Activated naive CD4-positive, alpha-beta T cell treated with anti-CD3 and anti-CD28 coated beads, Interleukin-2, amount 50 U/mL, for 16 hours (primary cell): Measurements from ENCODE around the gene DCAF5.
"Not testable (repeated sequence)": the region's sequence is repeated elsewhere in the genome, so short reads cannot be mapped to it uniquely, and the experiment has no call there.

Experiments
- DNase-seq: peaks from one replicate; pipeline ENCODE4 v3.0.0-alpha.2; 2020

Gene DCAF5, protein sequence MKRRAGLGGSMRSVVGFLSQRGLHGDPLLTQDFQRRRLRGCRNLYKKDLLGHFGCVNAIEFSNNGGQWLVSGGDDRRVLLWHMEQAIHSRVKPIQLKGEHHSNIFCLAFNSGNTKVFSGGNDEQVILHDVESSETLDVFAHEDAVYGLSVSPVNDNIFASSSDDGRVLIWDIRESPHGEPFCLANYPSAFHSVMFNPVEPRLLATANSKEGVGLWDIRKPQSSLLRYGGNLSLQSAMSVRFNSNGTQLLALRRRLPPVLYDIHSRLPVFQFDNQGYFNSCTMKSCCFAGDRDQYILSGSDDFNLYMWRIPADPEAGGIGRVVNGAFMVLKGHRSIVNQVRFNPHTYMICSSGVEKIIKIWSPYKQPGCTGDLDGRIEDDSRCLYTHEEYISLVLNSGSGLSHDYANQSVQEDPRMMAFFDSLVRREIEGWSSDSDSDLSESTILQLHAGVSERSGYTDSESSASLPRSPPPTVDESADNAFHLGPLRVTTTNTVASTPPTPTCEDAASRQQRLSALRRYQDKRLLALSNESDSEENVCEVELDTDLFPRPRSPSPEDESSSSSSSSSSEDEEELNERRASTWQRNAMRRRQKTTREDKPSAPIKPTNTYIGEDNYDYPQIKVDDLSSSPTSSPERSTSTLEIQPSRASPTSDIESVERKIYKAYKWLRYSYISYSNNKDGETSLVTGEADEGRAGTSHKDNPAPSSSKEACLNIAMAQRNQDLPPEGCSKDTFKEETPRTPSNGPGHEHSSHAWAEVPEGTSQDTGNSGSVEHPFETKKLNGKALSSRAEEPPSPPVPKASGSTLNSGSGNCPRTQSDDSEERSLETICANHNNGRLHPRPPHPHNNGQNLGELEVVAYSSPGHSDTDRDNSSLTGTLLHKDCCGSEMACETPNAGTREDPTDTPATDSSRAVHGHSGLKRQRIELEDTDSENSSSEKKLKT

DNA sequence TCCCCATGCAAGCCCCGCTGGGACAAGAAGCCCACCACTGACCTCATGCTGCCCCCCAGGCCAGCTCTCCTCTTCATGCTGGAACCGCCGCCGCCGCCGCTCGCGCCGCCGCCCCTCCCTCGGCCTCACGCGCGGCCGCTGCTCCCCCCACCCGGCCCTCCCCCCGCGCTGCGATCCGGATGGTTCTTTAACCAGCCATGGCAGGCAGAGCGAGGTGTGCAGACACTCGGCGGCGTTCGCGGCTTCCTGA, at the start of gene DCAF5:
Gene DCAF5 (minus strand): TSS at position 218 of the 250 bp plus-strand sequence. CDS start 141 bp downstream, at position 77.
- DNase-seq, result no peak

DNA sequence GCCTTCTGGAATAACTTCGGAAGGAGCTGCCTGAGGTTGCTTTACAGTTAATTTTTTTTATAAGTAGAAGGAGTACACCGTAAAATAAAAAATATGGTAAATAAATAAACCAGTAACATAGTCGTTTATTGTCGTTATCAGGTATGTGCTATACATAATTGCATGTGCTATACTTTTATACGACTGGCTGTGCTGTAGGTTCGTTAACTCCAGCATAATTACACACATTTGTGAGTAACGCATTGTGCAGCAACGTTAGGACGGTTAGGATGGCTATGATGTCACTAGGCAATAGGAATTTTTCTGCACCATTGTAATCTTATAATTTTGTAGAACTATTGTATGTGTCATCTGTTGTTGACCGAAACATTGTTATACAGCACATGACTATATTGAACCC, 46.9 kb upstream of the DCAF5 start:
- no peak for DNase-seq

DNA sequence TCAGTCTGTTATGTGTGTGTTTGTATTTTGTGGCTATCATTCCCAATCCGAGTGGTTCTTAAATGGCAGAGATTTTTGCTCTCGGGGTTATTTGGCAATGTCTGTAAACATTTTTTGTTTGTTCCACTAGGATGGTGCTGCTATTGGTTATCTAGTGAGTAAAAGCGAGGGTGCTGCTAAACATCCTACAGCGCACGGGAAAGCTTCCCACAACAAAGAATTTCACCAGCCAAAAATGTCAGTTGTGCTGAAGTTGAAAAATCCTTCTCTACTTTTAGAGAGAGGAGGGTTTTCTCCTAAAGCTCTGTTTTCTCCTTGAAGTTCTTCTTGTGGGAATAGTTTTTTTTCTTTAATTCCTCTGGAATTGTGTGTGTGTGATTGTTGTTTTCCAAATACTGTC, 40.8 kb upstream of the DCAF5 start:
- DNase-seq, result no peak

DNA sequence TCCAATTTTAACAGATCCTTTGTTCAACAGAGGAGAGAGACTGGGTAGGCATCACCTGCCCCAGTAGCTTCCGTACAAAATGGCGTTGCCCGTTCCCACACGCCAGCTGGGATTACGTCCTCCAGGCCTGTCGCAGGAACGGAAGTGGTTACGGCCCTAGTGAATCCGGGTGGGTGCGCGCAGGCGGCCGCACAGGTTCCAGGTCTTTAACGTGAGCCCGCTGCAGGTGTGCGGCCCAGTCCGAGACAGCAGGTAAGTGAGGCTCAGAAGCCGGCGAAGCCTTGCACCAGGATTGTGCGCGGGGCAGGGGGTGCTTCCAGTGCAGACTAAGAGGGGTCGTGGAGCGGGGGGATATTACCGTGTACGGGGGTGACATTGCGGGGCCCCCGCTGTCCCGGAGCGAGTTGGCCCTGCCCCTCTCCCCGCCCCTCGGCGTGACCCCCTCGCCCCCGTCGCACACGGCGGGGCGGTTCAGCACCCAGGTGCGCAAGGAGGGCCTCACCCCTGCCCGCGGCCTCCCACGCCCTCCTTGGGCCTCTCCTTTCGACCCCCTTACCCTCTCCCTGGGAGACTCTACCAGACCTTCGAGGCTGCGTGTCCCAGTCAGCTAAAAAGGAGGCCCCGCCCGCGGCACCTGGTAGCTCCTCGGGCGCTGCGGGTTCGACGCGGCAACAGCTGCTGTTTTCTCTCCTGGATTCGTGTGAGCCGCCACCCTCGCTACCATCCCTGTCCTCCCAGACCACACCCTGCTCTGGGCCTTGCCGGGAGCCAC, 38.6 kb upstream of the DCAF5 start, which contains the start of gene EXD2:
Gene EXD2 (plus strand): TSS at position 159 of the 772 bp plus-strand sequence. CDS start 17,973 bp downstream, outside the sequence.
- DNase-seq, result peak; percentile 78

DNA sequence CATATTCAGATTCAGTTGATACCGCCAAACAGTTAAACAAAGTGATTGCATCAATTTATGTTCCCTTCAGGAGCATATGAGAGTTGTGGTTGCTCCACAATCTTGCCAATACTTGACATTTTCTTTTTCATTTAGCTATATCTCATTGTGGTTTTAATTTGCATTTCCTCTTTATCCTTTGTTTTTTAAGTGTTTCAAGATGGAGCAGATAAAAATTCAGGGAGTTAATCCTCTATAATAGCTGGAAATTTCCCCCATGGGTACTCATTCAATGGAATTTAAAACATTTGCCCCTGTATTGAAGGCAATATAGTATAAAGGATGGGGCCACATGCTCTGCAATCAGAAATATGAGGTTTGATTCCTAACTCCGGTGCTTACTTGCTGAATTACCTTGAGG, 37.3 kb upstream of the DCAF5 start:
- DNase-seq, result no peak

DNA sequence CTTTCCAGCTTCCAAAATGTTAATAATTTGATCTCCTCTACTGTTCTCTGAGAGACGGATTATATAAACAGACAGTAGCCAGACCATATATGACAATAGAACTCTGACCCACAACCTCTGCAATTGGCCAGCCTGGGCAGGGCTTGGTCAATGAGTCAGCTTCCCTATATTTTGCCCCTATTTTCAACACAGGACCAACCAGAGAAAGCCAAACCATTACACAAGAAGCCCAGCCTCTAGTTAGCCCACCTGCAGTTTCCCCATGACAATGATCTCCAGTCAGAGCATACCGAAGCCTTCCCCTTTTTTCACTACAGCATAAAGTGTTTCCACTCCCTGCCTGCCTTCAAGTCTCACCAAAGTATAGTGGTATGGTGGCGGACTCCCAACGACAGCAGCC, 30.8 kb upstream of the DCAF5 start:
- DNase-seq, result no peak

DNA sequence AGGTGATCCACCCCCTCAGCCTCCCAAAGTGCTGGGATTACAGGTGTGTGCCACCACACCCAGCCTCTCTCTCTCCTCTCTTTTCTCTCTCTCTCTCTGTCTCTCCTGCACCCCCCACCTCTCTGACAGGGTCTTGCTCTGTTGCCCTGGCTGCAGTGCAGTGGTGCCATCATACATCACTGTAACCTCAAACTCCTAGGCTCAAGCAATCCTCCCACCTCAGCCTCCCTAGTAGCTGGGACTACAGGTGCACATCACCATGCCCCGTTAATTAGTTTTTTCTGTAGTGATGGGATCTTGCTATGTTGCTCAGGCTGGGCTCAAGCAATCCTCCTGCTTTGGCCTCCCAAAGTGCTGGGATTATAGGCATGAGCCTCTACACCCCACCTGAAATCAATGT, 29.7 kb upstream of the DCAF5 start:
- DNase-seq, result not testable (repeated sequence)

DNA sequence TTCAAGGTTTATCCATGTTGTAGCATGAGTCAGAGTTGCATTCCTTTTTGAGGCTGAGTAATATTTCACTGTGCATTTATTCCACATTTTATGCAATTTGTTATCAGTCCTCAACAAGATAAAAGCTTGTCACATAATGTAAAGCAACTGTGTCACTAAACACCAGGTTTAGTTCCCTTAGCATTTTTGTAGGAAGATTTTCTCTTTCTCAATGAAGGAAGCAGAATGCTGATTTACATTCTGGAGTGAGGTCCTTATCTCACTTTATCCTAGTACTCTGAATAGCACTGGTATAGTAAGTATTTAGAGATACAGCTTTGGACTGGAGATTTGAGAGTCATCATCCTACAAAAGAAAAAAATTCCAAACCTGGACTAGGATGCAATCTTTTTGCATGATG, 28.6 kb upstream of the DCAF5 start:
- no peak for DNase-seq

DNA sequence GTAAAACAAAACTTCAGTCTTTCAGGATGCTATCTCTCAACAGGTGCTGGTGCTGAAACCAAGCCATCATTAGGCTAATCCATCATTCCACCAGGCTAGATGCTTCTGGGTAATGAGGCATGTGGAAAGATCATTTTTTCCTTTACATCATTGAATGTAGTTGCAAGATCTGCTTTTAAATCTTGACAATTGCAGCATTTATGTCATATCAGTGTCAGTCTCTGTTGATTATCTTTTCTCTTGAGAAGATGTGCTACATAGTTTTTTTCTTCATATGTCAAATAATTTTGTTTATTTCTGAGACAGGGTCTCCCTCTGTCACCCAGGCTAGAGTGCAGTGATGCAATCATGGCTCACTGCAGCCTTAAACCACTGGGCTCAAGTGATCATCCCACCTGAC, 22.2 kb upstream of the DCAF5 start:
- DNase-seq, result no peak

DNA sequence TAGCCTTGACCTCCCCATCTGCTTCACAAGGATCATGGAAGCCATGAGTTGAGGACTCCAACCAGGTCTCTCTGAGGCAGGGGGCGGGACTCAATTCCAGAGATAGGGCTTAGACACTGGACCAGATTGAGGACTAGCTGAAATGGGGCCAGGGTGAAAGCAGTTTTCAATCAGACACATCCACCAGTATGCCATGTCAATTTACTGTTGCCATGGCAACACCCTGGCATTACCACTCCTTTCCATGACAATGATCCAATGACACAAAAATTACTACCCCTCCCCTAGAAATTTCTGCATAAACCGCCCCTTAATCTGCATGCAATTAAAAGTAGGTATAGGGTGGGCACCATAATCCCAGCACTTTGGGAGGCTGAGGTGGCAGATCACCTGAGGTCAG, 18.6 kb upstream of the DCAF5 start:
- DNase-seq, result no peak

DNA sequence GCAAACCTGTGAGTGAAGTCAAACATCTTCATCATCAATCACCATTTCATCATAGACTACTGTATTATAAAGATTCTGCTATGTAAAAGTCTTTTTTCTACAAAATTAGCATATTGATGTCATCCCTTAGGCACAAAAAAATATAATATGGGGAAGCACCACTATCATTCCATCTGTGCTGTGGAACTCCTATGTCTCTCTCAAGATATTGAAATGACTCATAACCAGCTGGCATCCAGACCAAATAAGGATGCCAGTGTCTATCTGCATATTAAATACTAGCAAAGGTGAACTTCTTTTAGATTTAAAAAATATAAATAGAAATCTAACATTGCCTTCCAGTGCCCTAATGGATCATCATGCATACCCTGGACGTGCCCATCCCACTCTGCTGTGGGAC, 17.9 kb upstream of the DCAF5 start:
- DNase-seq, result no peak

DNA sequence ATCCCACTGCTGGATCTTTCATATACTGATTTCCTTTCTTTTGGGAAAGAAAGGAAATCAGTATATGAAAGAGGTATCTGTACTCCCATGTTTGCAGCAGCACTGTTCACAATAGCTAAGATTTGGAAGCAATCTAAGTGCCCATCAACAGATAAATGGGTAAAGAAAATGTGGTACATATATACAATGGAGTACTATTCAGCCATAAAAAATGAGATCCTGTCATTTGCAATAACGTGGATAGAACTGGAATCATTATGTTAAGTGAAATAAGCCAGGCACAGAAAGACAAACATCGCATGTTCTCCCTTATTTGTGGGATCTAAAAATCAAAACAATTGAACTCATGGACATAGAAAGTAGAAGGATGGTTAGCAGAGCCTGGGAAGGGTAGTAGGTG, 12.9 kb upstream of the DCAF5 start:
- not testable (repeated sequence) for DNase-seq

DNA sequence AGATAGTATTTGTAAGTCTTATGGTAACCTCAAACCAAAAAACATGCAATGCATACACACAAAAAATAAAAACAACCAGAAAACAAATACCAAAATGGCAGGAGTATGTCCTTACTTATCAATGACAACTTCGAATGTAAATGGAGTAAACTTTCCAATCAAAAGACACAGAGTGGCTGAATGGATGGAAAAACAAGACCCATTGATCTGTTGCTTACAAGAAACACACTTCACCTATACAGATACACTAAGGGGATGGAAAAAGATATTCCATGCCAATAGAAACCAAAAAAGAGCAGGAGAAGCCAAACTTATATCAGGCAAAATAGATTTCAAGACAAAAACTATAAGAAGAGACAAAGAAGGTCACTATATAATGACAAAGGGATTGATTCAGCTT, 8.7 kb upstream of the DCAF5 start:
- no peak for DNase-seq

DNA sequence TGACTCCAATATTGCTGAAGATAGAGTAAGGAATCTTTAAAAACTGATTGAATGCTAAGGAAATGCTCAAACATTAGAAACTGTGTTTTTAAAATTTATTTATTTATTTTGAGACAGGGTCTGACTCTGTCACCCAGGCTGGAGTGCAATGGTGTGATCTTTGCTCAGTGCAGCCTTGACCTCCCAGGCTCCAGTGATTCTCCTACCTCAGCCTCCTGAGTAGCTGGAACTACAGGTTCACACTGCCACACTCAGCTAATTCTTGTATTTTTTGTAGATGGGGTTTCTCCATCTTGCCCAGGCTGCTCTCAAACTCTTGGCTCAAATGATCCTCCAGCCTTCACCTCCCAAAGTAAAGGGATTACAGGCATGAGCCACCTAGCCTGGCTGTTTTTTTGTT, 3.3 kb upstream of the DCAF5 start:
- no peak for DNase-seq

DNA sequence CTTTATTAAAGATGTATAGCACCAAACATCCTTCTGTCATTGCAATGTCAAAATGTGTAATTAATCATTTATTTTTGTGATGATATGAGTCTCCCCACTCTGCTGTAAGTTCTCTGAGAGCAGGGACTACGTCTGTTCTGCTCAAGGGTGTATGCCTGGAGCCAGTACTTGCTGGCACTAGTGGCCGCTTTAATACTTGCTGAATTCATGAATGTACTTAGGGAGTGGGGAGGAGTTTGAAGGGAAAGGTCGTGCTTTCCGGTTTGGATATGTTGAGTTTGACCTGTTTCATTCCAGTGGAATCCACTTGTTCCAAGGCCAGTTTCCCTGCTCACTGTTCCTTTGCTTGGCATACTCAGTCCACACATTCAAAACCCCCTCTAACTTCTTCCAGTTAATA, 1.9 kb upstream of the DCAF5 start:
- no peak for DNase-seq

DNA sequence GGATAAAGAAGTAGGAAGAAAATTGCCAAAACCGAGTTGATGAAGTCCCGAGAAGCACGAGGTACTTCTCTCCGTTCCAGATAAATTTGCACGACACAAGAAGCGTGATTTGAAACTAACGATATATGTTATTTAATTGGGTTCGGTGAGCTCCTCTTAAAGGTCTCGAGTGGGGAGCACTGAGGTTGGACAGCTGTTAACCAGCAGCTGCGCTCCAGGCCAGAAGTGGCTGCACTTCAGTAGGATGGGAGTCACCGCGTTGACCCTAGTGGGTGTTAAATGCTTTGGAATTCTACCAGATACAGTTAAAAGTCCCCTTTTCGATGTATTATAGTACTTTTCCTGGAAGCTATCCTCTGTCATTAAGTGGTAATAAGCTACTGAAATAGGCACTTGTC, 953 bp upstream of the DCAF5 start:
- DNase-seq, result no peak

DNA sequence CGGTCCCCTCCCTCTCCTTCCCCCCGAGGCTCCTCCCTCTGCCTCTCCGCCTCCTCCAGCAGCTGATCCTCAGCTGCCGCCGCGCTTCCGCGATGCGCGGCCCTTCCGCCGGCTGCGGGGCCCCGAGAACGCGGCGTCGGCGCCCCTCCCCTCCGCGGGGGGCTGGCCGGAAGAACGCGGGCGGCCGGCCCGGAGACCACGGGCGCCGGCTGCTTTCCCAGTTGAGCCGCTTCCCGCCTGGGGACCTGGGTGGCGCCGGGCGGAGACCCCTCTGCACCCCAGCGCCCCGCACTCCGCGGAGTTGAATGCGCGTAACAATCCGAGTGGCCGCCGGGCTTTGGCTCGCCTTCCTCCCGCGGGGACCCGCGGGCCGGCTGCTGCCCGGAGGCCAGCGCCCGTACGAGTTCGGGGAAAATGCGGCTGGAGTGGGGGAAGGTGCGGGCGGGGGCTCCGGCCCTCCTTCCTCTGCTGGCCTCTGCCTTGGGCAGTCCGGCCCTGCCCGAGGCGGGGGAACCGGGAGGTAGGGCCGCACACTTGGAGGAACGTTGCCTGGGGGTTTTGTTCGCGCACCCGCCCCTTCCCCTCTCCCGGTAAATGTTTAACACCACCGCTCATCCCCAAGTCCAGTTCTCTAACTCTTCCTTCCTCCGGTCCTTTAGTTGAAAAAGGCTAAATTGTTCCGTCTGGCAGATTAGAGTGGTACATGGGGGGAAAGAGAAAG, 393 bp upstream of the DCAF5 start:
- DNase-seq, result peak; percentile 93

DNA sequence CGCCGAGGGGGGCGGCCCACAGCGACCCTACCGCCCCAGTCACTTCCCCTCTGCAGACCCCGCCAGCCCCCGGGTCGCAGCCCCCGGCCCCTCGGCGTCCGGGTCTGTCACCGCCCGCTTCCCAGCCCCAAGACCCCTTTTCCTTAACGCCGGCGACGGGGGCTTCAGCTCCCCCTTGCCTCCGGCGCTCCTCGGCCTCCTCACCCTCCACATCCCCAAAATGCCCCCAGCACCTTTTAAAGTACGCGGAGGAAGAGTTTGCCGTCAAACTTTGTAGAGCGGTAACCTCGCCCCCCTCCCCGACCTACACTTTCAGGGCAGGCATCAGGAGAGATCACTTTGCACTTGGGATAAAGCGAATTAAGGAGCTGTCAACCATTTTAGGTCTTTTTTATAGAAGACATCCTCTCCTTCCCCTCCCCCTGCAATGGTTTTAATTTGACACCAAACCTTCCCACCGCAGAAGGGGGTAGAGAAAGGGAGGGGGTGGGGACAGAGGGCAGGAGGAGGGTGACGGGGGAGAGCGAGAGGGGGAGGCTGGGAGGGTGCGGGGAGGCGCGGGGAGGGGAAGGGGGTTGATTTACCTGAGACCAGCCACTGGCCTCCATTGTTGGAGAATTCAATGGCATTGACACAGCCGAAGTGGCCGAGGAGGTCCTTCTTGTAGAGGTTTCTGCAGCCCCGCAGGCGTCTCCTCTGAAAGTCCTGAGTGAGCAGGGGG, 578 bp downstream of the DCAF5 start:
- peak; percentile 54 for DNase-seq

DNA sequence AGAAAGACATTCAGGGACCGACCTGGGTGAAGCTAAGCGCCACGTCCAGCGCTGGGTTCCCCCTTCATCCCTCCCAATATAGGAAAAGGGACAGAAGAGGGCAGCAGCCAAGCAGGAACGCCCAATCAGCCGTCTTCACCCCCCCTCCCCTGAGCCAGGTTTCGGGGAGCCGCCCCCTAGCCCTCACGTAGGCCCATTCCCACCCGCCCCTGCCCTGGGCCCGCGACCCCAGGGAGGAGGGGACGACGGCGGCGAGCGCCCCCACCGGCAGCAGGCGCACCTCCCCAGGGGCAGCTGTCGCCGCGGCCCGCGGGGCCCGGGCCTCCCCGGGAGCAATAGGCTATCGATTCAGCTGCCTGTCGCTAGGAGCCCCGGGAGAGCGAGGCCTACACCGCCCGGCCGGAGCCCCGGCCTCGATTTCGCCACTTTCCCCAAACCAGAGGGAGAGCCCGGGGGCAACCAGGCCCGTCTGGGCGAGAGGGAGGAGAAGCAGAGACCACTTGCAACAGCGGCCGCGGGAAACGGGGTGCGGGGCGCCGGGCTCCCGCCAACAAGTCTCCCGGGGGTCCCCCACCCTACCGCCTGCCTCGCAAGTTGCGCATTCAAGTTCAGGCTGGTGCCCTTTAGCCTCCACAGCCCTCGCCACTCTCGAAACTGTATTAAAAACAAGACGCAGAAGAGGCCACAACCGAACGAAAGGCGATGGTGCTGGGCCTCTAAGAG, 1.3 kb downstream of the DCAF5 start:
- peak; percentile 80 for DNase-seq

DNA sequence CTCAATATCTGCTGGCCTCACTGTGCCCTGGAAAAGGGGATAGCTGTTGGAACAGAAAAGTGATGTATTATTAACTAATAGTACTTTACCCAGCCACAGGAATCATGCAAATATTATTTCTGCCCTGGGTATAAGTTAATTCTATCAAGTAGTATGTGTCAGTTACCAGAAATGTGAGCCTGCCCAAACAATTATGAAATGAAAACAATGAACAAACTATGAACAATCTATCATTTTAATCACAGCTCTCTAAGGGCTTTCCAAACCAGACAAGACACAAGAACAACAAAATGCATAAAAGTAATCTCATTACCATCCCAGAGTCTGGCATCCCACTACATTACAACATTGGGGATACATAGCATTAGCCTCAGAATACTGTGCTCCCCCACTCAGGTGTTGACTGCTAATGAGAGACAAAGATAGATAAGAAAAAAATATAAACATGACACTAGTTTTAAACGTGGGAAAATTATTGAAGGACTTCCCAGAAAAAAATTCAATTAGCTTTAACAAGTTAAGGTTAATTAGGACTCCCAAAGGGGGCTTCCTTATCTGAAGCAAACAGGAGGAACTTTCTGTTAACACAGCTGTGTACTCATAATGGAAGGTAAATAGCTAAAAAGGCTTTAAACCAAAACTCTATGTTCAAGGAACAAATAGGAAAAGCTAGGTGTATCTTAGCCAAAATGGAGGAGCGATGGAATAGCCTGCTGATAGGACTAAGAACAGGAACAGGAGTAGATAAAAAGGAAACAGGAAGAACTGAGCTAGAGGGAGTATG, 3.3 kb downstream of the DCAF5 start:
- no peak for DNase-seq
